GM19452 (cell line): ENCODE data around the gene REEP1.

Experiments
- ATAC-seq: cut with Tn5 transposase; IDR thresholded peaks from one replicate; pipeline ENCODE4 v1.9.1; 2021; ENCODE audit not compliant: unreplicated experiment

The REEP1 gene

GRCh38 chr2:86284987-86285386 lies 52.4 kb downstream of the REEP1 start:
- no peak for ATAC-seq

GRCh38 chr2:86284401-86284841 lies 53.0 kb downstream of the REEP1 start:
- no peak for ATAC-seq

- no peak for ATAC-seq
These were observed 53.9 kb downstream of the REEP1 start for GRCh38 chr2:86283411-86284030.

- no peak for ATAC-seq
These were observed 56.2 kb downstream of the REEP1 start for GRCh38 chr2:86281066-86281700.

GRCh38 chr2:86280191-86280667 lies 57.2 kb downstream of the REEP1 start:
- no peak for ATAC-seq

GRCh38 chr2:86275962-86276361 lies 61.5 kb downstream of the REEP1 start:
- no peak for ATAC-seq

- ATAC-seq, result no peak
These were observed 62.0 kb downstream of the REEP1 start for GRCh38 chr2:86275384-86275799.

GRCh38 chr2:86274918-86275275 lies 62.5 kb downstream of the REEP1 start:
- peak; percentile 55 for ATAC-seq

GRCh38 chr2:86274265-86274917 lies 63.0 kb downstream of the REEP1 start:
- ATAC-seq, result no peak

GRCh38 chr2:86272111-86272510 lies 65.3 kb downstream of the REEP1 start:
- no peak for ATAC-seq

GRCh38 chr2:86271248-86271647 lies 66.2 kb downstream of the REEP1 start:
- ATAC-seq, result no peak

- no peak for ATAC-seq
These were observed 73.5 kb downstream of the REEP1 start for GRCh38 chr2:86263956-86264355.

GRCh38 chr2:86260978-86261377 lies 76.4 kb downstream of the REEP1 start:
- ATAC-seq, result no peak

GRCh38 chr2:86258106-86258505 lies 79.3 kb downstream of the REEP1 start:
- no peak for ATAC-seq

GRCh38 chr2:86256982-86257381 lies 80.4 kb downstream of the REEP1 start:
- ATAC-seq, result no peak

- ATAC-seq, result no peak
These were observed 81.1 kb downstream of the REEP1 start for GRCh38 chr2:86256300-86256699.

- ATAC-seq, result no peak
These were observed 82.6 kb downstream of the REEP1 start for GRCh38 chr2:86254576-86255538.

- ATAC-seq, result no peak
These were observed 84.0 kb downstream of the REEP1 start for GRCh38 chr2:86253424-86253823.

- ATAC-seq, result no peak
These were observed 85.6 kb downstream of the REEP1 start for GRCh38 chr2:86251840-86252266.

GRCh38 chr2:86249579-86250391 lies 87.6 kb downstream of the REEP1 start:
- ATAC-seq, result peak; percentile 55
